ENCODE measurements around the gene L1CAM.

The L1CAM gene

GRCh38 chrX:153836921-153837320 is 49.1 kb downstream of the L1CAM start:
- TF ChIP-seq, protein P1, sequence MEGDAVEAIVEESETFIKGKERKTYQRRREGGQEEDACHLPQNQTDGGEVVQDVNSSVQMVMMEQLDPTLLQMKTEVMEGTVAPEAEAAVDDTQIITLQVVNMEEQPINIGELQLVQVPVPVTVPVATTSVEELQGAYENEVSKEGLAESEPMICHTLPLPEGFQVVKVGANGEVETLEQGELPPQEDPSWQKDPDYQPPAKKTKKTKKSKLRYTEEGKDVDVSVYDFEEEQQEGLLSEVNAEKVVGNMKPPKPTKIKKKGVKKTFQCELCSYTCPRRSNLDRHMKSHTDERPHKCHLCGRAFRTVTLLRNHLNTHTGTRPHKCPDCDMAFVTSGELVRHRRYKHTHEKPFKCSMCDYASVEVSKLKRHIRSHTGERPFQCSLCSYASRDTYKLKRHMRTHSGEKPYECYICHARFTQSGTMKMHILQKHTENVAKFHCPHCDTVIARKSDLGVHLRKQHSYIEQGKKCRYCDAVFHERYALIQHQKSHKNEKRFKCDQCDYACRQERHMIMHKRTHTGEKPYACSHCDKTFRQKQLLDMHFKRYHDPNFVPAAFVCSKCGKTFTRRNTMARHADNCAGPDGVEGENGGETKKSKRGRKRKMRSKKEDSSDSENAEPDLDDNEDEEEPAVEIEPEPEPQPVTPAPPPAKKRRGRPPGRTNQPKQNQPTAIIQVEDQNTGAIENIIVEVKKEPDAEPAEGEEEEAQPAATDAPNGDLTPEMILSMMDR (conservative IDR thresholded peaks at IDR 0.05): no peak
- H3K27ac ChIP-seq: no peak overlapping the region

DNA sequence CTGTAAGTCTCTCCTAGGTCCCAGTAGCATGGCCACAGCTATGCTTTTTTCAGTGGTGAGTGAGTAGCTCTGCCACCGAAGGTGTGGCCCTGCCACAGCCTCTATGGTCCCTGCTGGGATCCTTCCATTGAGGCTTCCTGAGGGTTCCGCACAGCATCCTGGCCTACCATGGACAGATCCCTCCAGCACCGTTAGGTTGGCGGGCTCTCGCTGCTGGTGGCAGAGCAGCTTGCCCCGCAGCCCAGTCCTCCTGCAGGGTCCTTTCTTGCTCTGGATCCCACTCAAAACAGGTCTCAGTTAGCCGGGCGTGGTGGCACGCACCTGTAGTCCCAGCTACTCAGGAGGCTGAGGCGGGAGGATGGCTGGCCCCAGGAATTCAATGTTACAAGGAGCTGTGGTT is 53.2 kb downstream of the L1CAM start:
- TF ChIP-seq, protein P1 (conservative IDR thresholded peaks at IDR 0.05): no peak
- no peak overlapping the region for H3K27ac ChIP-seq

DNA sequence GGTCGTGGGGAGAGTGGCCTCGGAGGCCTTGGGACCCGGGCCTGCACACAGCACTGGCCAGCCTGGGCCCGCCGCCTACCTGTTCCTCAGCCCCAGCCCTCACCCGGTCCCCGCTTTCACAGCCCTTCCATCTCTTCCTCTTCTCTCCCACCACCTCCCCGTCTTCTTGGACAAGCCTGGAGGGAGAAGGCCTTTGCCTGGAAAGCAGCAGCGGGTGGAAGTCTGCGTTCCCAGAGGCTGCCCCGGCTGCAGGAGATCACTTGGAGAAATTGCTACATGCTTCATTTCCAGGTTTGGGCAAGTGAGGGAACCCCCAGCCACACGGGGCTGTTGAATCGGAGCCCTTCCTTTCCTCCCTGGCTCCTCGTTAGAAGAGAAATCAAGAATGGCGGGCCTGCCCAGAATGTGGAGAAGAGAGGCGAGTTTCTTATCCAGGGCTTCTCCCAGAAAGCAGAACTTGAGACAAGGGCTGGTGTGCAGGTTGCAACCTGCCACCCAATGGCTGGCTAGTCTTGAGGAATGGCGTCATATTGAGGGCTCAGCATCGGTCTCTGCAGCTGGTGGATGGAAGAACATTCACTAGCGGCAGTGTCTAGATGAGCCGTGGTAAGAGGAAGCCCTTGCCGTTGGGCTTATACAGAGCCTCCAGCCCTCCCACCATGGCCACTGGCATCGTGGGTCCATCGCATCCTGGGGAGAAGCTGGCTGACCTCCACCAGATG is 54.4 kb downstream of the L1CAM start:
- no peak overlapping the region for H3K27ac ChIP-seq
- TF ChIP-seq, protein P1 (conservative IDR thresholded peaks at IDR 0.05): no peak

- H3K27ac ChIP-seq: peak overlapping the region; percentile 31; the same call in 1 of the 2 replicates
- TF ChIP-seq, protein P1 (conservative IDR thresholded peaks at IDR 0.05): no peak
Observed at GRCh38 chrX:153830640-153831428, 55.1 kb downstream of the L1CAM start.

GRCh38 chrX:153829799-153830639 is 56.0 kb downstream of the L1CAM start, which contains the start of gene PDZD4:
TSS of gene PDZD4 (minus strand) at chrX:153830544. CDS start at chrX:153830298, 246 bp downstream.
- peak within 1 kb of the TSS; percentile 31; the same call in 1 of the 2 replicates for H3K27ac ChIP-seq
- TF ChIP-seq, protein P1 (conservative IDR thresholded peaks at IDR 0.05): no peak

GRCh38 chrX:153829549-153829798 is 56.5 kb downstream of the L1CAM start:
- no peak overlapping the region; the same call in 1 of the 2 replicates for H3K27ac ChIP-seq
- TF ChIP-seq, protein P1 (conservative IDR thresholded peaks at IDR 0.05): no peak
